Keratinocyte (primary cell): ENCODE data around the gene ZSCAN30. TPM values are rescaled to one million over a fixed set of nuclear protein-coding genes. Genes with fewer than 3 reads are reported as not detected.

Source experiments
- DNase-seq: peaks from one replicate; pipeline ENCODE4 v3.0.0-alpha.2; 2011; ENCODE audit warnings: low read depth, missing footprints, low spot score
- FAIRE-seq: peaks from 2 replicates; lab custom pipeline; 2011; peaks lifted over from hg19 to GRCh38; lab: Jason Lieb, UNC
- H2AFZ ChIP-seq: 2 replicates; pipeline ENCODE4 v1.6.0; 2012; ENCODE audit warnings: low read length, control low read depth, inconsistent platforms; ENCODE audit not compliant: control insufficient read depth
- H3K27ac ChIP-seq: 2 replicates; pipeline ENCODE4 v1.5.1; 2011; ENCODE audit warnings: low read length; ENCODE audit not compliant: control insufficient read depth, insufficient read depth
- H3K27me3 ChIP-seq: 3 replicates; pipeline ENCODE4 v1.6.0; 2011; ENCODE audit warnings: low read length; ENCODE audit not compliant: control insufficient read depth, insufficient read depth; ENCODE audit errors: extremely low read depth
- H3K36me3 ChIP-seq, 2 experiments: 2 replicates in 1 of 2; 3 replicates in 1 of 2; pipeline ENCODE4 v1.5.1; 2011; ENCODE audit warnings: low read length in 2 of 2, mild to moderate bottlenecking in 1 of 2; ENCODE audit not compliant: control insufficient read depth in 2 of 2, insufficient read depth in 2 of 2; ENCODE audit errors: extremely low read depth in 1 of 2
- H3K4me1 ChIP-seq: 3 replicates; pipeline ENCODE4 v1.5.1; 2011; ENCODE audit warnings: low read length; ENCODE audit not compliant: control insufficient read depth, insufficient read depth; ENCODE audit errors: extremely low read depth
- H3K4me2 ChIP-seq: 3 replicates; pipeline ENCODE4 v1.6.0; 2011; ENCODE audit warnings: low read depth, low read length; ENCODE audit not compliant: control insufficient read depth, insufficient read depth; ENCODE audit errors: extremely low read depth
- H3K4me3 ChIP-seq, 3 experiments: fragments of 200-600 bp in 1 of 3; sonication (generic) in 1 of 3; 2 replicates in 2 of 3; 3 replicates in 1 of 3; pipeline ENCODE4 v1.5.1; 2011 to 2016; ENCODE audit warnings: low read length in 3 of 3, mild to moderate bottlenecking in 3 of 3, control low read depth in 2 of 3, inconsistent platforms in 1 of 3, low read depth in 1 of 3, mixed read lengths in 1 of 3, mixed run types in 1 of 3, moderate library complexity in 1 of 3; ENCODE audit not compliant: control insufficient read depth in 2 of 3, insufficient read depth in 2 of 3; ENCODE audit errors: extremely low read depth in 1 of 3
- H3K79me2 ChIP-seq: 2 replicates; pipeline ENCODE4 v1.6.0; 2012; ENCODE audit warnings: low read length; ENCODE audit not compliant: control insufficient read depth, insufficient read depth
- H3K9ac ChIP-seq: 3 replicates; pipeline ENCODE4 v1.6.0; 2011; ENCODE audit warnings: low read length; ENCODE audit not compliant: control insufficient read depth, insufficient read depth; ENCODE audit errors: extremely low read depth
- H3K9me1 ChIP-seq: 3 replicates; pipeline ENCODE4 v1.6.0; 2011; ENCODE audit warnings: low read length; ENCODE audit not compliant: control insufficient read depth, insufficient read depth; ENCODE audit errors: extremely low read depth
- H3K9me3 ChIP-seq: 2 replicates; pipeline ENCODE4 v1.5.1; 2012; ENCODE audit warnings: low read depth, low read length; ENCODE audit not compliant: control insufficient read depth
- H4K20me1 ChIP-seq: 3 replicates; pipeline ENCODE4 v1.6.0; 2011; ENCODE audit warnings: low read length; ENCODE audit not compliant: control insufficient read depth, insufficient read depth; ENCODE audit errors: extremely low read depth
- CTCF ChIP-seq, 3 experiments: IDR thresholded peaks in 1 of 3; conservative IDR thresholded peaks in 1 of 3; optimal IDR thresholded peaks in 1 of 3; 2 replicates in 2 of 3; 3 replicates in 1 of 3; pipeline versions ENCODE3 to v1.5.1; 2011; ENCODE audit warnings: low read length in 3 of 3, mild to moderate bottlenecking in 3 of 3, moderate library complexity in 2 of 3, control low read depth in 1 of 3, inconsistent platforms in 1 of 3; ENCODE audit not compliant: insufficient read depth in 2 of 3; ENCODE audit errors: extremely low read depth in 1 of 3
- EZH2 ChIP-seq: IDR thresholded peaks from one replicate; pipeline ENCODE4 v1.6.1; 2012; ENCODE audit warnings: inconsistent platforms, mild to moderate bottlenecking, low read length, moderate library complexity
- dilution Hi-C: fragments of 300-500 bp; cut with MboI; formaldehyde crosslinking; loops from one replicate; pipeline ENCODE4 v1.7.0; 2020; ENCODE audit warnings: low sequenced_read_pairs; ENCODE audit not compliant: extremely low pct_ligation_motif_present
- polyA plus RNA-seq, 5 experiments: library from polyadenylated mRNA; depleted of rRNA in 3 of 5; stranded (reverse) in 3 of 5; stranded (forward) in 1 of 5; unstranded in 1 of 5; fragments of >200 nt; gene quantifications; 1 replicate in 1 of 5; 2 replicates in 3 of 5; 3 replicates in 1 of 5; pipeline versions ENCODE4 v1.2.1 to v1.2.3, GENCODE V29; 2011 to 2012; ENCODE audit warnings: missing spikeins in 2 of 5, low read depth in 1 of 5, low replicate concordance in 1 of 5

ZSCAN30 gene
- polyA plus RNA-seq, 1 donor (not counting 4 experiments of a cell fraction or from before 2014, with no cell fraction given), result 13.6 TPM

DNA sequence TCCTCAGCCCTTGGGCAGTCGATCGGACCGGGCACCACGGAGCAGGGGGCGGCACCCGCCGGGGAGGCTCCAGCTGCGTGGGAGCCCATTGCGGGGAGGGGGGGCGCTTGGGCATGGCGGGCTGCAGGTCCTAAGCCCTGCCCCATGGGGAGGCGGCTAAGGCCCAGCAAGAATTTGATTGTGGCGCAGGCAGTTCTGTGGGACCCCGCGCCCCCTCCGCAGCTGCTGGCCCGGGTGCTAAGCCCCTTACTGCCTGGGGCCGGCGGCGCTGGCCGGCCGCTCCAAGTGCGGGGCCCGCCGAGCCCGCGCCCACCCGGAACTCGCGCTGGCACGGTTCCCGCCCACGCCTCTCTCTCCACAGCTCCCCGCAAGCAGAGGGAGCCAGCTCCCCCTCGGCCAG is 18.4 kb downstream of the ZSCAN30 start:
- Histone ChIP-seq H3K27me3 (no peaks in the 10 kb centered on the region), H3K9ac (no peak overlapping the region), H3K36me3 (no peaks in the 10 kb centered on the region), H3K4me2 (no peak overlapping the region), H3K79me2 (no peaks in the 10 kb centered on the region), H3K9me3 (peaks cover 4% of the 10 kb centered on the region), H3K27ac (no peak overlapping the region), H2AFZ (no peak overlapping the region), H3K4me1 (no peaks in the 10 kb centered on the region), H3K4me3 (no peak overlapping the region), H3K9me1 (no peaks in the 10 kb centered on the region), H4K20me1 (no peaks in the 10 kb centered on the region)
- FAIRE-seq (no peak), DNase-seq (no peak)
- dilution Hi-C loops, result no loop called here
- TF ChIP-seq EZH2 (no peak), CTCF (optimal IDR thresholded peaks at IDR 0.05 in 1 of 3, IDR thresholded peaks at IDR 0.05 in 1 of 3, conservative IDR thresholded peaks at IDR 0.05 in 1 of 3; ENCODE audit: extremely low read depth in 1 of 3, insufficient read depth in 2 of 3, low read length in 3 of 3) (no peak)

DNA sequence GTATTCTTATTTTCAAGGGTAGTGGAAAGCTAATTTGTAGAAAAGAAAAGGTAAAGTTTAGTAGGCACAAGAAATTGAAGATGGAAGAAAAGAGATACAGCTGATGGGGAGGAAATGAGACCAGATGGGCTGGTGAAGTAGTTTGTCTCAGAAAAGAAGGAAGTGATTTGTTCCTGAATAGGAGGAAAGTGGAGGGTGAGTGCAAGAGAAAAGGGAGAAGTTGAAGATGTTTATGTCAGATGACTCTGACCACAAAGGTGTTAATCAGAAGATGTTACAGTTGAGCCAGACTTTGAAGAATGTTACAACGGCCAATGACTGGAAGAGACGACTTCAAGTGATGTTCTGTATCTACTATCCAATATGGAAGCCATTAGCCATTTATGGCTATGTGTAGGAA is 21.2 kb downstream of the ZSCAN30 start:
- H4K20me1 ChIP-seq, result no peaks in the 10 kb centered on the region
- no peaks in the 10 kb centered on the region for H3K79me2 ChIP-seq
- peaks cover 4% of the 10 kb centered on the region for H3K9me3 ChIP-seq
- H3K27ac ChIP-seq, result no peak overlapping the region
- H3K4me2 ChIP-seq, result no peak overlapping the region
- H3K36me3 ChIP-seq, result no peaks in the 10 kb centered on the region
- no peak overlapping the region for H2AFZ ChIP-seq
- dilution Hi-C loops, result no loop called here
- no peak overlapping the region for H3K9ac ChIP-seq
- H3K27me3 ChIP-seq, result no peaks in the 10 kb centered on the region
- DNase-seq, result no peak
- TF ChIP-seq CTCF (optimal IDR thresholded peaks at IDR 0.05 in 1 of 3, IDR thresholded peaks at IDR 0.05 in 1 of 3, conservative IDR thresholded peaks at IDR 0.05 in 1 of 3; ENCODE audit: extremely low read depth in 1 of 3, insufficient read depth in 2 of 3, low read length in 3 of 3), result no peak
- no peak for TF ChIP-seq EZH2
- H3K9me1 ChIP-seq, result no peaks in the 10 kb centered on the region
- no peak overlapping the region for H3K4me3 ChIP-seq
- FAIRE-seq, result peak; percentile 39
- H3K4me1 ChIP-seq, result no peaks in the 10 kb centered on the region
